22Rv1 (cell line): ENCODE measurements around the gene PCDHB10.
"Not testable (repeated sequence)": the region's sequence is repeated elsewhere in the genome, so short reads cannot be mapped to it uniquely, and the experiment has no call there.

Source experiments
- H3K27ac ChIP-seq: fragments of 450-650 bp; 2 replicates; pipeline ENCODE4 v1.5.1; 2017
- CTCF ChIP-seq: fragments of 450-650 bp; IDR thresholded peaks from 2 replicates; pipeline ENCODE4 v1.5.1; 2017; ENCODE audit warnings: mild to moderate bottlenecking
- ZFX ChIP-seq: fragments of 450-650 bp; IDR thresholded peaks from 2 replicates; pipeline ENCODE4 v1.6.1; 2017; ENCODE audit warnings: antibody characterized with exemption, borderline replicate concordance

Gene PCDHB10

GRCh38 chr5:141172381-141173204, 19.6 kb upstream of the PCDHB10 start, which contains the start of gene PCDHB7:
TSS of gene PCDHB7 (plus strand) at chr5:141172644. CDS start at chr5:141172836, 192 bp downstream.
- no peak within 1 kb of the TSS for H3K27ac ChIP-seq
- TF ChIP-seq CTCF (peak; percentile 86), ZFX (no peak)

GRCh38 chr5:141174291-141175104, 17.7 kb upstream of the PCDHB10 start:
- H3K27ac ChIP-seq: not testable (repeated sequence)

- TF ChIP-seq CTCF: no peak
- TF ChIP-seq ZFX: no peak
- no peak overlapping the region for H3K27ac ChIP-seq
Measured at GRCh38 chr5:141175933-141176332, 16.2 kb upstream of the PCDHB10 start.

GRCh38 chr5:141177577-141178191, 14.5 kb upstream of the PCDHB10 start, which contains the start of gene PCDHB8:
TSS of gene PCDHB8 (plus strand) at chr5:141177790. CDS start at chr5:141178035, 245 bp downstream.
- TF ChIP-seq CTCF: peak; percentile 89
- H3K27ac ChIP-seq: not testable (repeated sequence)

GRCh38 chr5:141179371-141179770, 12.8 kb upstream of the PCDHB10 start:
- H3K27ac ChIP-seq: not testable (repeated sequence)

GRCh38 chr5:141179876-141180275, 12.3 kb upstream of the PCDHB10 start:
- H3K27ac ChIP-seq: not testable (repeated sequence)

- TF ChIP-seq ZFX (no peak), CTCF (no peak)
- no peak overlapping the region for H3K27ac ChIP-seq
Measured at GRCh38 chr5:141180313-141180712, 11.8 kb upstream of the PCDHB10 start.

GRCh38 chr5:141182248-141182647, 9.9 kb upstream of the PCDHB10 start, which contains the start of gene PCDHB16:
TSS of gene PCDHB16 (plus strand) at chr5:141182387. CDS start at chr5:141182560, 173 bp downstream.
- TF ChIP-seq CTCF (peak; percentile 47), ZFX (no peak)
- no peak within 1 kb of the TSS for H3K27ac ChIP-seq

- H3K27ac ChIP-seq: not testable (repeated sequence)
Measured at GRCh38 chr5:141184117-141184855, 7.9 kb upstream of the PCDHB10 start.
